A673 (cell line): ENCODE data around the gene DPY30.

Source experiments
- EZH2 ChIP-seq: fragments of 200-600 bp; sonication (generic); IDR thresholded peaks from 2 replicates; pipeline ENCODE4 v1.6.1; 2017; ENCODE audit warnings: borderline replicate concordance, low read depth, mild to moderate bottlenecking, mixed read lengths, antibody characterized with exemption, low read length; ENCODE audit not compliant: poor library complexity, severe bottlenecking
- TF ChIP-seq, protein P1 (sequence below): fragments of 300-800, 200-600 bp; sonication (generic); conservative IDR thresholded peaks from 2 replicates; pipeline ENCODE4 v1.5.1; 2017; ENCODE audit warnings: low read depth, mild to moderate bottlenecking, antibody characterized with exemption, low read length, moderate library complexity, mixed read lengths

DNA sequence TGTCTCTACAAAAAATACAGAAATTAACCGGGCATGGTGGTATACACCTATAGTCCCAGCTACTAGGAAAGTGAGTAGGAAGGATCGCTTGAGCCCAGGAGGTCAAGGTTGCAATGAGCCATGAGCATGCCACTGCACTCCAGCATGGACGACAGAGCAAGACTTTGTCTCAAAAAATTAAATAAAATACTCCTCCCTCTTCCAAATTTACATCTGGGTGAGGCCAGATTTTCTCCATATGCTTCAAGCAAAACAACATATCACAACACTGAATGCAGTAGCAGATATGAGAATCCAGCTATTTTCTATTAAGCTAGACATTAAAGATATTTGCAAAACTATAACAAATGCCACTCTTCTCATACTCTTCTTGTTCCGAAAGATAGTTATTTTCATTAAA, 49.7 kb downstream of the DPY30 start:
- TF ChIP-seq, protein P1, sequence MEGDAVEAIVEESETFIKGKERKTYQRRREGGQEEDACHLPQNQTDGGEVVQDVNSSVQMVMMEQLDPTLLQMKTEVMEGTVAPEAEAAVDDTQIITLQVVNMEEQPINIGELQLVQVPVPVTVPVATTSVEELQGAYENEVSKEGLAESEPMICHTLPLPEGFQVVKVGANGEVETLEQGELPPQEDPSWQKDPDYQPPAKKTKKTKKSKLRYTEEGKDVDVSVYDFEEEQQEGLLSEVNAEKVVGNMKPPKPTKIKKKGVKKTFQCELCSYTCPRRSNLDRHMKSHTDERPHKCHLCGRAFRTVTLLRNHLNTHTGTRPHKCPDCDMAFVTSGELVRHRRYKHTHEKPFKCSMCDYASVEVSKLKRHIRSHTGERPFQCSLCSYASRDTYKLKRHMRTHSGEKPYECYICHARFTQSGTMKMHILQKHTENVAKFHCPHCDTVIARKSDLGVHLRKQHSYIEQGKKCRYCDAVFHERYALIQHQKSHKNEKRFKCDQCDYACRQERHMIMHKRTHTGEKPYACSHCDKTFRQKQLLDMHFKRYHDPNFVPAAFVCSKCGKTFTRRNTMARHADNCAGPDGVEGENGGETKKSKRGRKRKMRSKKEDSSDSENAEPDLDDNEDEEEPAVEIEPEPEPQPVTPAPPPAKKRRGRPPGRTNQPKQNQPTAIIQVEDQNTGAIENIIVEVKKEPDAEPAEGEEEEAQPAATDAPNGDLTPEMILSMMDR: no peak
- no peak for TF ChIP-seq EZH2
